Esophagus squamous epithelium (tissue), 4 donors: Measurements from ENCODE around the gene HLA-A.

Experiments
- CTCF ChIP-seq, 6 experiments: fragments of 450-650 bp in 4 of 6; fragments of 200-600 bp in 2 of 6; sonication (generic) in 2 of 6; IDR thresholded peaks; one replicate each; pipeline ENCODE4 v1.5.1; 2016 to 2019; ENCODE audit warnings: antibody characterized with exemption in 6 of 6, mild to moderate bottlenecking in 4 of 6, moderate library complexity in 4 of 6
- POLR2A ChIP-seq, 4 donors: fragments of 450-650 bp; IDR thresholded peaks; one replicate each; pipeline ENCODE4 v1.6.1; 2017; ENCODE audit warnings: antibody characterized with exemption in 4 of 4, mild to moderate bottlenecking in 4 of 4, moderate library complexity in 3 of 4

DNA sequence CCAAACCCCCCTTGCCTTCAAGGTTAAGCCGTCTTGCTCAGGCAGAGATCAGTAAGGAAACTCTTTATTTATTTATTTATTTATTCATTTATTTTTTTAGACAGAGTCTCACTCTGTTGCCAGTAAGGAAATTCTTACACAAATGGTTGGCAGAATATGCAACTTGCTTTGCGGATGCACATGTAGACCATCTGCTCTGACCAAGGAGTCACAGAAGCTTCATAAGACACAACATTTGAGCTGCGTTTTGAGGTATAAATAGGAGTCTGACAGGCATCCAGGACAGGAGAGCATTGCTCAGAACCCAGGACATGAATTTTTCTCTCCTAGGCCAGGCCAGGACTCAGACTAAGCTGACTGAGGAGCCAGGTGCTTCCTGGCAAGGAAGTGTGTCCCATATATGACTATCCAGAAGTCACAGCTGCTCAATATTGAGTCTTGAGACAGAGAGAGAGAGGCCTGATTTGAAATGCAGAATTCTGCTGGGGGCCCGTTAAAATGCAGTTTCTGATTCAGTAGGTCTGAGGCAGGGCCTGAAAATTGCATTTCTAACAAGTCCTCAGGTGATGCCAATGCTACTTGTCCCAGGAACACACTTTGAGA lies 43.9 kb downstream of the HLA-A start:
- no peak for TF ChIP-seq POLR2A (IDR thresholded peaks at IDR 0.05)
- TF ChIP-seq CTCF (IDR thresholded peaks at IDR 0.05), result no peak
